ENCODE results near the gene AMY2B.
"Not testable (repeated sequence)": the region's sequence is repeated elsewhere in the genome, so short reads cannot be mapped to it uniquely, and the experiment has no call there.

Gene AMY2B

DNA sequence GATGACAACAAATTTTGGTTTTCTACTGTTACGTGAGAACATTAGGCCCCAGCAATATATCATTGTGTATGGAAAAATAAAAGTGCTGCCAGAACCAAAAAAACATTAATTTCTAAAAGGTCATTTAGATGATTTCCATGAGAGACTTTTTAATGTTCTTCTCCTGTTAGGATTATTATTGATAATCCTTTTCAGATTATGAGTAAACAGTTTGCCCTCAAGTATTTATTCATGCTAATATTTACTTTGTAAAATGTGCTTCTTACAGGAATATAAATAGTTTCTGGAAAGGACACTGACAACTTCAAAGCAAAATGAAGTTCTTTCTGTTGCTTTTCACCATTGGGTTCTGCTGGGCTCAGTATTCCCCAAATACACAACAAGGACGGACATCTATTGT, at the start of gene AMY2B:
AMY2B (plus strand) TSS at position 301 of the 400 bp plus-strand sequence; CDS start at position 315, 14 bp downstream.
- DNase-seq: not testable (repeated sequence)

DNA sequence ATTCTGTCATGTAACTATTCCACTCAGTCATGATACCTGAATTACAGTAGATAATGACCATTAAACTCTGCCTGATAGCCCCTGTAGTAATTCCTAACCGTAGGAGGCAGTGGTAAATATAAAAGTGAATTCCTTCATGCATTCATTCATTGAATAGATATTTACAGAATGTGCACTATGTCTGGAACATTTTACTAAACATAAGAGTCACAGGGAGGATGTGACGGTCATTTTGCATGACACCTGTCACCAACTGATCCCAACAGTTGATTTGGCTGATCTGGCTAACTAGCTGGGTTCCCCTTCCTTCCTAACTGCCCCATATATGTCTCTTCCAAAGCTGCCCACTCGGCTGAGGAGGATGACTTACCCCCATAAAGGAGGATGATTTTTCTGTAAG, 48.0 kb upstream of the AMY2B start:
- DNase-seq: no peak

GRCh38 chr1:103525114-103525606, 46.2 kb upstream of the AMY2B start:
- DNase-seq: peak; percentile 2

DNA sequence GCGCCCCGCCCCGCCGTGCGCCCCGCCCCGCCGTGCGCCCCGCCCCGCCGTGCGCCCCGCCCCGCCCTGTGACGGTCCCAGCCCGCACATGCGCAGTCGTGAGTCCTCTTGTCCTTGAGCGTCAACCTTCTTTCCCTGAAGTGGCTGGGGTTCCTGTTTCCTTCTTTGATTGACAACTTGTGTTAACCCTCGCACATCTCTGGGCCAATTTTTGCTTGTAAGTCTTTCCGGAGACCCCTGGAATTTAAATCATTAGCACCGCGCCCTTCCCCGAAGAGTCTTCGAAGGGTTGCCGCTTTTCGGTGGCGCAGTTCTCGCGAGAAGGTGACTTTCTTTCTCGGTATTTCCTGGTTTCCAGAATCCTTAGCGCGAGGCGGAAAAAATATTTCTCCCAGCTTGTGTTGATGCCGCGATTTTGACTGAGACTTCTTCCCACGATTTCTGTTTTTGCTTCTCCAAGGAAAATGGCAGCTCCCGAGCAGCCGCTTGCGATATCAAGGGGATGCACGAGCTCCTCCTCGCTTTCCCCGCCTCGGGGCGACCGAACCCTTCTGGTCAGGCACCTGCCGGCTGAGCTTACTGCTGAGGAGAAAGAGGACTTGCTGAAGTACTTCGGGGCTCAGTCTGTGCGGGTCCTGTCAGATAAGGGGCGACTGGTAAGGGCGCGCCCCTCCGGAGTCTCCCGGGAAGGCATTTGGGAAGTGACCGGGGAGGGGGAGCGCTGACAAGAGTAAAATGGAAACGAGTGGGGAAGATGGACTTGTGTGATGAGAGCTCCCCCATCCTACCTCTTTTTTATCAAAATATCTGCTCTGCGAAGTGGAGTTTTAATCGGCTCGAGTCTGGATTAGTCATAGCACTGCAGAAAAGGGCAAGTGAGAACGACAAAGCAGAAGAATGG, 45.5 kb upstream of the AMY2B start, which contains the start of gene RNPC3:
RNPC3 (plus strand) TSS at position 93 of the 901 bp plus-strand sequence; CDS start at position 465, 372 bp downstream.
- DNase-seq: peak; percentile 87

- no peak for DNase-seq
Measured at GRCh38 chr1:103527331-103527730, 44.1 kb upstream of the AMY2B start.

GRCh38 chr1:103529746-103530145, 41.6 kb upstream of the AMY2B start:
- DNase-seq: peak; percentile 46

GRCh38 chr1:103538226-103538625, 33.2 kb upstream of the AMY2B start:
- DNase-seq: no peak

DNA sequence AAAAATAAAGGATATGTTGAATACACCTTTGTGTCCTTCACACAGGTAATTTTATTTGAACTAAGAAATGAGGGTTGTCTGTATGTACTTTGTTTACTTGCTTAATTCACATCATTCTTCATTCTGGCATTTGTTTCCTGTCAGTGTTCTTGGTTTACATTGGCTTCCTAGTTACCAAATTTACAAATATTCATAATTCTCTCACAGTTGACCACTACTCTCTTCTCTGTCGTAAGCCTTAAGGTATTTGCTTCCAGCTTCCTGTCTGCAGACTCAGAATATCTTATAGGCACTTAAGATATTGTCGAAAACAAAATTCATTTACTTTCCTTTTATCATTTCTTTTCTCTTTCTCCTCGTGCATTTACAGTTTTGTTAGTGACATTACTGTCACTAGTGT, 30.0 kb upstream of the AMY2B start:
- no peak for DNase-seq

DNA sequence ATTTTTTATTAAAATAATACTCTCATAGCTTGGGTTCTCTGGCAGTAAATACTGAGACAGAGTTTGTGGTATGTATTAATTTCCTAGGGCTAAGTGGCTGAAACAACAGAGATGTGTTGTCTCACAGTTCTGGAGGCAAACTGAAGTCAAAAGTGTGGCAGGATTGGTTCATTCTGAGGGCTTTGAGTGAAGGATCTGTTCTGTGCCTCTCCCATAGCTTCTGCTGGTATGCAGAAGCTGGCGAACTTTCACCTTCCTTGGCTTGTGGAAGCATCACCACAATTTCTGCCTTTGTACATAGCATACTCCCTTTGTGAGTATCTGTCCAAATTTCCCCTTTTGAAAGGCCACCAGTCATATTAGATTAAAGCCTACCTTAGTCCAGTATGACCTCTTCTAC, 24.9 kb upstream of the AMY2B start:
- DNase-seq: no peak

GRCh38 chr1:103547840-103548239, 23.5 kb upstream of the AMY2B start:
- no peak for DNase-seq

DNA sequence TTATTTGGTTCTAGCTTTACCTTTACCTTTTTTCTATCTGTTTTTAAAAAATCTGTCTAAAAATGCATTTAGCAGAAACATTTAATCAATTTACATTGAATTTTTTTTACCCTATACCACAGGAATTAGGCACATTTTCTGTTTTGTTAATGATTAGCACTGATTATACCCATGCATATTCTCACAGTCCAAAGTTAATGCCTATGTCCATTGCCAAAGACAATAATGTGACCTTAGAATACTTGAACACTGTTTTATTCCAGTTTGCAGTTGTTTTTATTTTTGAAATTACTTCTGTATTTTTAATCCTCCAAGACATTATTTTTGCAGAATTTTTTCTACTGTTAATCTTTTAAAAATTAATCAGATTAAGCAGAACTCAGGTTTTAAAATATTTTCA, 11.0 kb upstream of the AMY2B start:
- no peak for DNase-seq

GRCh38 chr1:103561124-103561523, 10.3 kb upstream of the AMY2B start:
- not testable (repeated sequence) for DNase-seq

DNA sequence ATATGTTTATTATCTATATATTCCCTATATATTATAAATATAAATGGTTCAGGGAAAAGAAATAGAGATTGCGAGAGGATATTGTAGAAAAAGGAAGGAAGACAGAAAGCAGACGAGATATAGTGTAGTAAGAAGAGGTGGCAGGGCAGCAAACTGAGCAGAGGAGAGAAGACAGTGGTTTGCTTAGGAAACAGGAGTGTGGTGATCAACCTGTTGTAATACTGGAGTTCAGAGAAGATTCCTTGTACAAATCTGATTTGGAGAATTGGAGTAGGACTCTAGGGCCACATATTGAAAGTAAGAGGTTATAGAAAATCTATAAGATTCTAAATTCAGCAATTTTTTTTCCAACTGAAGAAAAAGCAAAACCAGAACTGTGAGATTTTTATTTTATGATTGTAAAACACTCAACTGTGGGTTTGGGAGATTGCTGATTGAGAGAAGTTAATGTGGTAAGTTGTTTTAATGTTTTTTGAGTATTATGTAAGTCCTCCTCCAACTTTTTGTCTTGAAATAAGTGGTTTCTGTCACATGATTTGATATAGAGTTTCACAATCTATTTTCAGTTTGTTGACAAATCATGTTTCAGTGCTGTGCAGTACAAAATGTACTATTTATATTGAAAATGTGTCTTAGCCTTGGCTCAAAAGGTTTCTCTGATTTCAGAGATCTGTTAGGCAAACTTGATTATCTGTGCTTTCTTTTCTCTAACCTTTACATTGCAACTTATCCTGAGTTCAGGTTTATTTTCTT, 9.6 kb upstream of the AMY2B start:
- DNase-seq: no peak

DNA sequence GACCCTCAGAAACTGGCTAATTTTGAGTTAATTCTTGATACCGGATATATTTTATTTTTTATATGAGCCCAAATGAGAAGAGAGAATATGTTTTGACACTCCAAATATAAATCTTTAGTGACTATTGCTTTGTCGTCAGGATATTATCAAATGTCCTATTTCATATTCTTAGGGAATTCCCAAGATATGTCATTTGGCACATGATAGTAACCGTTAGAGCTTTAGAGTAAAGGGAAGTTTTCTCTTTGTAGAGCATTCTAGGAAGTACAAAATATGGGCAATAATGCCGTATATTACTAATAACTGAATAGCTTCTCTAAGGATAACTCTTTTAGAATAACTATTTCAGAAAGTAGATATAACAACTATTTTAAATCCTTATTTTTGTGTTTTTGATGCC, 8.3 kb upstream of the AMY2B start:
- no peak for DNase-seq

DNA sequence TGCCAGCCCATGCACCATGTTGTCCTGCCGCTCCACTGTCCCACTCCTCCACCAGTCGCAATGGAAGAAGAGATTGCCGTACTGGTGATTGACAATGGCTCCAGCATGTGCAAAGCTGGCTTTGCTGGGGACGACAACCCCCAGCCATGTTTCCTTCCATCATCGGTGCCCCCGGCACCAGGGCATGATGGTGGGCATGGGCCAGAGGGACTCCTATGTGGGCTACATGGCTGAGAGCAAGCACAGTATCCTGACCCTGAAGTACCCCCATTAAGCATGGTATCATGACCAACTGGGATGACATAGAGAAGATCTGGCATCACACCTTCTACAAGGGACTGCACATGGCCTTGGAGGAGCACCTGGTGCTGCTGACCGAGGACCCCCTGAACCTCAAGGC, 1.9 kb upstream of the AMY2B start:
- no peak for DNase-seq

- no peak for DNase-seq
Measured at GRCh38 chr1:103576065-103576464, 4.7 kb downstream of the AMY2B start.

DNA sequence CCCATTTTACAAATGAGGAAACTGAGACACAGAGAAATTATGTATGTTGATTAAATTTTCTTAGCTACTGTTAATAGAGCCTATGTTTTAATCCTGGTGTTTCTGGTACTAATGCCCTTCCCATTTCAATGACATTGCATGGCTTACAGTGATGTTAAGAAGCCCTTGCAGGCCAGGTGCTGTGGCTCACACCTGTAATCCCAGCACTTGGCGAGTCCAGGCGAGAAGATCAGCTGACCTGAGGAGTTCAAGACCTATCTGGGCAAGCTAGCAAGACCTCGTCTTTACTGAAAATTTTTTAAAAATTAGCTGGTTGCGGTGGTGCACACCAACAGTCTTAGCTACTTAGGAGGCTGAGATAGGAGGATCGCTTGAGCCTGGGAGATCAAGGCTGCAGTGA, 5.4 kb downstream of the AMY2B start:
- DNase-seq: not testable (repeated sequence)

DNA sequence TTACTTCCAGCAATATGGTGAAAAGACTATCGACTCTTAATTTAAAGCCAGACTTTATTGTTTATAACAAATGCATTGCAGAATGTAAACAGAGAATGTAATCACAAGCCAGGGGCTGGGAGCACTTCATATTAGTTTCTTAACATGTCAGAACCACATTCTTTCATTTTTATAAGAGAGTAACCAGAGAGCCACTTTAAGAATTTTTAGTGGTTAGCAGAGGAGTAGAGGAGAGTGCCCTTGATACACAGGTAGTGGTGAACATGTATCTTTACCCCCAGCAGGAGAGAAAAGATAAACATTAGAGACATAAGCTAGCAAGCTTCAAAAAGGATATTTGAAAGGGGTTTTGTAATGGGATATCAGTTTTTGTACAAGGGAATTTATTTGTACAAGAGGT, 11.1 kb downstream of the AMY2B start:
- no peak for DNase-seq

- no peak for DNase-seq
Measured at GRCh38 chr1:103583887-103584286, 12.5 kb downstream of the AMY2B start.

- no peak for DNase-seq
Measured at GRCh38 chr1:103584537-103584936, 13.1 kb downstream of the AMY2B start.

GRCh38 chr1:103602740-103603139, 31.4 kb downstream of the AMY2B start:
- DNase-seq: not testable (repeated sequence)

DNA sequence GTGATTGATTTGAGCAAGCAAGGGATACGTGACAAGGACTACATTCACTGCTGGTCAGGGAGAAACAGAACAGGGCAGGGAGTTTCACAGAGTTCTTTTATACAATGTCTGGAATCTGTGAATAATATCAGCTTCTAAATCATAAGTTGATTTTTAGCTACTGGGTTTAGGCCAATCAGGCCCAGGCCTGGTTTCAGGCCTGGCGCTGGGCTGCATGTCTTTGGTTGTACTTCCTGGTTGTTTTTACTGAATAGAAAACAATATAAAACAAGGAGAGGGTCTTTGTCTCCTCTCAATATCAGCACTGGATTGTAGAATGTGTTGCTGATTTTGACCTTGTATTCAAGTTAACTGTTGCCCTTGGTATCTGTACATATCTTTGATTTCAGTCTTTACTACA, 45.0 kb downstream of the AMY2B start:
- no peak for DNase-seq

DNA sequence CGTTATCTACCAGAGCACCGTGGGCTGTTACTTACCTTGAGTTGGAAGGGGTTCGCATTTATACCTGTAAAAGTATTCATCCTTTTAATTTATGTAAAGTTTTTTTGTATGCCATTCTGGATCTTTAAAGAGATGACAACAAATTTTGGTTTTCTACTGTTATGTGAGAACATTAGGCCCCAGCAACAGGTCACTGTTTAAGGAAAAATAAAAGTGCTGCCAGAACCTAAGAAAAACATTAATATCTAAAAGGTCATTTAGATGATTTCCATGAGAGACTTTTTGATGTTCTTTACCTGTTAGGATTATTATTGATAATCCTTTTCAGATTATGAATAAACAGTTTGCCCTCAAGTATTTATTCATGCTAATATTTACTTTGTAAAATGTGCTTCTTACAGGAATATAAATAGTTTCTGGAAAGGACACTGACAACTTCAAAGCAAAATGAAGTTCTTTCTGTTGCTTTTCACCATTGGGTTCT, 45.6 kb downstream of the AMY2B start, which contains the start of gene AMY2A:
AMY2A (plus strand) TSS at position 434 of the 484 bp plus-strand sequence; CDS start at position 448, 14 bp downstream.
- DNase-seq: not testable (repeated sequence)

Data from stimulated activated CD4-positive, alpha-beta T cell treated with anti-CD3 and anti-CD28 coated beads, Interleukin-12 subunit alpha, Interleukin-12 subunit beta, amount 100 ng/mL, for 4 hours (primary cell).